GM19240 (cell line): Measurements from ENCODE around the gene SEC24B.
A peak's percentile ranks its signal among the peaks of the same experiment; 100 is the strongest.
"Not testable (repeated sequence)": the region's sequence is repeated elsewhere in the genome, so short reads cannot be mapped to it uniquely, and the experiment has no call there.

Experiments
- DNase-seq: peaks from one replicate; pipeline ENCODE4 v3.0.0; 2011; ENCODE audit warnings: low spot score; ENCODE audit not compliant: insufficient read length

SEC24B gene

GRCh38 chr4:109497511-109497910, 63.9 kb downstream of the SEC24B start:
- DNase-seq = no peak

- no peak for DNase-seq
Observed at GRCh38 chr4:109499513-109499912, 65.9 kb downstream of the SEC24B start.

DNA sequence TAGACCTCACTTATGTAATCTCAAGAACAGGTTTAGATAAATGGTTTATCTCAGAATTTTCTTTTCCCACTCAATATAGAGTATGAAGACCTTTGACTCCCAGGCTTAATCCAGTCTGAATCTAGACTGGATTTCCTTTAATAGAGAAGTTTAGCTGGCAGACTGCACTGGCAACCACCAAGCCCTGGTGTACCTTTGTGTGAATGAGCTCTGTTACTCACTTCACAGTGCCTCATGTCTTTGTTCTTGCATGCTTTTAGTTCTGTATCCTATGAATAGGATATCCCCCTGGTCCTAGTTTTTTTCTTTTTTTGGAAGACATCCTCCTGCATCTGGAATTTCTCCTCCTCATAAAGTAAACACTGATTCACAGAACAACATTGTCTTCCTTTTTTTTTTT, 73.3 kb downstream of the SEC24B start:
- DNase-seq = no peak

GRCh38 chr4:109510687-109511086, 77.1 kb downstream of the SEC24B start:
- no peak for DNase-seq

DNA sequence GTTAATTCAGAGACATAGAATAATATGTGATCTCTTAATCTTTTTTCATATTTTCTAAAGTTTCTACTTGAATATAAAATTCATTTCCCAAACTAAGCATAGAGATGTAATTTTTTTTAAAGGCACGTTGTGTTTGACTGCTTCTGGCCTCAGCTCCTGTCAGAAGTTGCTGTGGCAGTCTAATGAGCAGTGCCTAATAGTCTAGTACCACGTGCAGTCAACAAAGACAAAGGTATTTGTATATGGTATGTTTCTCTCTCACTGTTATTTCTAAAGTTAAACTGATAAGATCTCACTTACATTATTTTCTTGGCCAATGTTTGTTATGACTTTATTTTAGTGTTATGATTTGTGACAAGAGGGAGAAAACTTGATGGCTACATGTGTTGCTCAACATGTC, 77.8 kb downstream of the SEC24B start:
- DNase-seq = no peak

DNA sequence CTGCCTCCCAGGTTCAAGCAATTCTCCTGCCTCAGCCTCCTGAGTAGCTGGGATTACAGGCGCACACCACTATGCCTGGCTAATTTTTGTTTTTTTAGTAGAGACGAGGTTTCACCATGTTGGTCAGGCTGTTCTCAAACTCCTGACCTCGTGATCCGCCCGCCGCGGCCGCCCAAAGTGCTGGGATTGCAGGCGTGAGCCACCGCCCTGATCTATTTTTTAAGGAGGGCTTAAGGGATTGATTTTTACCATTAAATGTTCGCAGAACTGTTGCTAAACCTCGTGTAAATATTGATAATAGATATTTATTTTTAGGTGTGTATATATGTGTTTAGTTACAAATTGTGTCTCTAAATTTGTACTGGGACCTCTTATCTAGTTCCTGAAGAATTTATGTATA, 79.8 kb downstream of the SEC24B start:
- not testable (repeated sequence) for DNase-seq

DNA sequence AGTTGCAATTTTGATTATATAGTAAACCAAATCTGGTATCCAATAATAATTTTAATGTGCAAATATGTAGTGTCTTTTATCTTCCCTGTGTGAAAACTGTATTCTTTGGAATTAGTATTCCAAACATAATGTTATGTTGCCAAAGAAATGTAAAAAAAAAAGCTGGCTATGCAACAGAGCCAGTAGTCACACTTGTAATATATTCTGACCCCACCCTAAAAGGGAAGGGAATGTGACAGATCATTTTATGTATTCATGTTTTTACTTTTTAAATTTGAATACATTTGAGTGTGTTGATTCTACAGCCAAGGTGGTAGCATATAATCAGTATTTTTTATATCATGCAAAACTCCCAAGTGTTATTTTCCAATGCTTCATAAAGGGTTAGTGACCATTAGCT, 98.6 kb downstream of the SEC24B start:
- no peak for DNase-seq

- DNase-seq = no peak
Observed at GRCh38 chr4:109545401-109545800, 111.8 kb downstream of the SEC24B start.

DNA sequence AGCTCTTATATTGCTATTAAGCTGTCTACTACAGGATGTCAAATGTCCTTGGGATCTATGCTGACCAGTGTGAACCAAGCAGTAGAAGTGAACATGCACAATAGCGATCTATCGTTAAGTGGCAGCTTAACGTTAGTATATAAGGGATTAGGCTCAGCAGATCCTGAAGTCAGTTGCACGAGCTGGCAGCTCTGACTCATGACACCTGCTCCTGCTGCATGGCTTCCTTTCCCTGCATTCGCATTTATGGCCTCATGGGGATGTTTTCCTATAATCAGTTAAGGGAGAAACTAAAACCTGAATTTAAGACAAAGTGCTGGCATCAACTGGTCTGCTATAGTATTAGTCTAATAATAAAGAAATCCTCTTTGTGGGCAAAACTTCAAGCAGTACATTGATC, 113.8 kb downstream of the SEC24B start:
- no peak for DNase-seq

DNA sequence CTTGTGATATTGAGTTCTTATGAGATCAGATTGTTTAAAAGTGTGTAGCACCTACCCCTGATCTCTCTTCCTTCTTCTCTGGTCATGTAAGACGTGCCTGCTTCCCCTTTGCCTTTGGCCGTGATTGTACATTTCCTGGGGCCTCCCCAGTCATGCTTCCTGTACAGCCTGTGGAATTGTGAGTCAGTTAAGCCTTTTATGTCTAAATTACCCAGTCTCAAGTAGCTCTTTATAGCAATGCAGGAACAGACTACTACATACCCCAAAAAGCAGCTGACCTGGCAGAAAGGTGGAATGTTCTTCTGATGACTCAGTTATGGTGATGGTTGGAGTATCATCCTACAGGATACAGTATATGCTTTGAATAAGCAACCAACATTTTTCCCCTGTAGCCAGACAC, 115.0 kb downstream of the SEC24B start:
- no peak for DNase-seq

DNA sequence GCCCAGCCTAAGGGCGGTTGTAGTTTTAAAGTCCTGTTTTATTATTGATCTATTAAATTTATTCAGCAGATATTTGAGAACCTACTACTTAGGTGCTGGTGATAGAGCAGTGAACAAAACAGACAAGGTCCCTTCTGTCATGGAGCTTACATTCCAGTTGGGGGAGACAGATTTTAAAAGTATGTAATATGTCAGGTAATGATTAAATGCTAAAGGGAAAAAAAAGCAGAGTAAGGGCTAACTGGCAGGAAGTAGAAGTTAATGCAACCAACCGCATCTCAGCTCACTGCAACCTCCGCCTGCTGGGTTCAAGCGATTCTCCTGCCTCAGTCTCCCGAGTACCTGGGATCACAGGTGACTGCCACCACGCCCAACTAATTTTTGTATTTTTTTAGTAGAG, 118.6 kb downstream of the SEC24B start:
- no peak for DNase-seq

DNA sequence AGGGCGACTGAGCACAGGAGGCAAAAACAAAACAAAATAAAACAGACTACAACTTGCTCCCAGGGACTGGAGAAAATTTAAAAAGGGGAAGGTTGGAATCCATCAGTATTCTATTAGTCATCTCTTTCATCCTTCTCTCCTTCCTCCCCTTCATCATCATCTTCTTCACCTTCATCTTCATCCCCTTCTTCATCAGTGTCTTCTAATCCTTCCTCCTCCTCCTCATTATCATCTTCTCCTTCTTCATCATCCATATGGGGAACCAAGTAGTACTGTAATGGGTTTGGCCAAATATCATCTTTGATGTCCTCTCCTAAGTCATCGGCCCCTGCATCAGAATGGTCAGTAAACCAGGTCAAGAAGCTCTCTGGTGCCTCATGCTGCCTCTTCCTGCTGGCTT, 119.5 kb downstream of the SEC24B start:
- no peak for DNase-seq

DNA sequence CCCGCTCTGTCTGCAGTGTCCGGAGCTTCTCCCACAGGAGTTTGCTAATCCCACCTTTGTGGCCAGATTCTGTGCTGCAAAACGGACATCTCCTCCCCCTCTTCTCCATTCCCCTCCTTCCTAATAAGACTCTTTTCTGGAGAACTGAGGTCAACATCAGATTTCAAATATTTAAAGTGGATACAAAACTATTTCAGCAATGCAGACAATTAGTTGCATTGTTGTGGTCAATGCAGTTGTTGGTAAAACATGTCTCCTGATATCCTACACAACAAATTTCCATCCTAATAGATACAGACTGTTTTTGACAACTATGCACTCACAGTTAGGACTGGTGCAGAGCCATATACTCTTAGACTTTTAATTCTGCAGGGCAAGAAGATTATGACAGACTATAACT, 121.4 kb downstream of the SEC24B start:
- no peak for DNase-seq

GRCh38 chr4:109557433-109557832, 123.8 kb downstream of the SEC24B start:
- DNase-seq = no peak

DNA sequence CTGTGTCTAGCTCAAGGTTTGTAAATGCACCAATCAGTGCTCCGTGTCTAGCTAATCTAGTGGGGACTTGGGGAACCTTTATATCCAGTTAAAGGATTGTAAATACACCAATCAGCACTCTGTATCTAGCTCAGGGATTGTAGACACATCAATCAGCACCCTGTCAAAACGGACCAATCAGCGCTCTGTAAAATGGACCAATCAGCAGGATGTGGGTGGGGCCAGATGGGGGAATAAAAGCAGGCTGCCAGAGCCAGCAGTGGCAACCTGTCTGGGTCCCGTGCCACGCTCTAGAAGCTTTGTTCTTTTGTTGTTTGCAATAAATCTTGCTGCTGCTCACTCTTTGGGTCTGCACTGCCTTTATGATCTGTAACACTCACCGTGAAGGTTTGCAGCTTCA, 124.5 kb downstream of the SEC24B start:
- DNase-seq = not testable (repeated sequence)

- peak; percentile 14 for DNase-seq
Observed at GRCh38 chr4:109559625-109559982, 126.0 kb downstream of the SEC24B start.

DNA sequence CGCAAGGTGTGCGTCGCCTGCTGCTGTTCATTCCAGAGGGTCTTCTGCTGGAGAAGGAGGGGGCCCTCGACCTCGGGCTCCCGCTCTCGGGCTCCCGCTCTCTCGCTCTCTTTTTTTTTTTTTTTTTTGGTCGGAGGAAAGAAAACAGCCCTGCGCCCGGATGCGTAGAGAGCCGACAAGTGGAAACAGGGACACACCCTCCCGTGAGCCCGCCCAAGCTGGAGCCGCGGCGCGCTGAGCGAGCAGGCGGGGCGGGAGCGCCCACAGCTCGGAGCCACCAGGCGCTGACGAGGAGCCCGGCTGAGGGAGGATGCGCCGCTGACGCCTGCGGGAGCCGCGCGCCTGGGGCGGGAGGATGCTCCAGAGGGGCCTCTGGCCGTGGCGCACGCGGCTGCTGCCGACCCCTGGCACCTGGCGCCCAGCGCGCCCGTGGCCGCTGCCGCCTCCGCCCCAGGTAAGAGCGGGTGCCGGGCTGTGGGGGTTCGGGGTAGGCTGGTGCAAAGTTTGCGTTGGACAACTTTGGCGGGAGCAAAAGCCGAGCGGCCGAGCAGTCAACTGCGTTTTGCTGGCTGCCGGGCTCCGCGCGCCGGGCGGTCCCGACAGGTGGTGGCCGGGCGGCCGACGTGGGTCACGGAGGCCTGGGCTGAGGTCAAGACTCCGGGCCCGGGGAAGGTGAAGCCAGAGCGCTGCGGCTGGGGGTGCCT, 126.5 kb downstream of the SEC24B start, which contains the start of gene MCUB:
Gene MCUB, plus strand, starts transcription at position 264 of the 704 bp plus-strand sequence. Its CDS starts 92 bp downstream, at position 356.
- DNase-seq = peak; percentile 83

DNA sequence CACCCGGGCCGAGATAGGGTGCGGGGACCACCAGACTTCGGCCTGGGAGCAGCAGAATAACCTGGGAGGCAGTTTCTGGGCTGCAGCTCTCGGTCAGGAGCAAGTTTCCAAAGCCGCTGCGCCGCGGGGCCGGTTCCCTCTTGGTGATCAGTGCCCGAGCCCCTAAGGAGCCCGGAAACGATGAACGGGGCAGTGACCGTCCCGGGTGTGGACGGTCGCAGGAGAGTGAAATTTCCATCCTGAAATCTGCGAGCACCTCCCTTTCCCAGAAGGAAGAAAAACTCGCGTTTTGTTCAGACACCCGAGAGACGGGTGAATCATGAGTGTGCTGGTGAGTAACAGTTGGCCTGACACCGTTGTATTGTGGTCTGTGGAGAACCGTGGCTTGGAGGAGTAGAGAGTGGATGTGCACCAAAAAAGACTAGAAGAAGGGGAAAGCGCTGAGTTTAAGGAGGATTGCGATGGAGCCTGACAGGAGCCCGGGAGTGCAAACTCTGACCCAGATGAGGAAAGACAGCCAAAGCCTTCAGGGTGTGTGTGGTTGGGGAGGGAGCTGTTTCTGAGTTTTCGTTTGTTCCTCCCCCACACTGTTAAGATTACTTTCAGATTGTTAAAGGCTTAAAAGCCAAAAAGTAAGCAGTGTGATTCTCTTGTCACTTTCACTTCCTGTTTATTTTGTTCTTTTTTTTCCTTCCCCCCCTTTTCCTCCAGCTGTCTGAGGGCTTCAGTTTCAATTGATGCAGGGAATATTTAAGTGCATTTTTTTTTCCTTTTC, 127.3 kb downstream of the SEC24B start:
- peak; percentile 34 for DNase-seq

DNA sequence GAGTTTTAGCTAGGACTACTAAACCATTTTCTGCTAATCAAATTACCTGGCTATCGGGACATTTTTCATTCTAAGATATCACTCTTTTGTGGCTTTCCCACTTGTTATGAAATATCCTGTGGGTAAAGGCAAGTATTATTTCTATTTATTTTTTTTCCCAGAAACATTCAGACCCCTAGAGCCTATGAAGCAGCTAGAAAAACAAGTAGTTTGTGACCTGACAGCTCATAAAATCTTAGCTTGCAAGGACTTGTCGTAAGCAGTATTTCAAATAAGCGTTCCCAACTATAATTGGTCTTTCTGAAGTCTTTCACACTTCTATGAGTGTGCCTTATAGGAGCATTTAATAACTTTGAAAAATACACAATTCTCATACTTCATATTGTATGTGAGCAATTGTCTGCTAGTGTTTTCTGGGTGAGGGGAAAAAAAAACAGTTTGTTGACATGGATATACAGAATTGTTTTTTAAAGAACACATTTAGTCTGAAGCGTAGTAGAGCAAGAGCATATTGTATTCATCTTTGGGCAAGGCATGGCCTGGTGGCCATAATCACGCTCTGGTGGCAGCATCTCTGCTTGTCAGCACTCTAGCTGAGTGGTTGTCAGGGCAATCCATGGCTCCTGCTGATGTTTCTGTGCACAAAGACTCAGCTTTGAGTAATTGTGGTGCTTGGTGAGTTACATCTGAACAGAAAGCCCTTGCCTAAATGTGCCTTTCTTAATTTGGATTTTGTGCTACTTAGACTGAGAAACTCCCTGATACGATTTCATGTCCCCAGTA, 129.0 kb downstream of the SEC24B start:
- DNase-seq = no peak

DNA sequence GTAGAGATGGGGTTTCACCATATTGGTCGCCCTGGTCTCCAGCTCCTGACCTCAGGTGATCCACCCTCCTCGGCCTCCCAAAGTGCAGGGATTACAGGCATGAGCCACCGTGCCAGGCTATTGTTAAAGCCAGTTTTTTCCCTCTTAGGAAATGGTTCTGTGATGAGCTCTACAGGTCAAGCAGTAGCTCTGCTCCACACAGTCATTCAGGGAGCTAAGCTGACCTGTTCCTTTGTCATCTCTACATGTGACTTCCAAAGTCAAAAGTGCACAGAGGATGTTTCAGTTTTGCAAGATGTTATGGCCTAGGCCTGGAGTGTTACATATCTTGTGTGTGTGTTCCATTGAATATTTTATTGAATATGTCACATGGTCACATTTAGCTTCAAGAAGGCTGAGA, 137.9 kb downstream of the SEC24B start:
- DNase-seq = no peak

DNA sequence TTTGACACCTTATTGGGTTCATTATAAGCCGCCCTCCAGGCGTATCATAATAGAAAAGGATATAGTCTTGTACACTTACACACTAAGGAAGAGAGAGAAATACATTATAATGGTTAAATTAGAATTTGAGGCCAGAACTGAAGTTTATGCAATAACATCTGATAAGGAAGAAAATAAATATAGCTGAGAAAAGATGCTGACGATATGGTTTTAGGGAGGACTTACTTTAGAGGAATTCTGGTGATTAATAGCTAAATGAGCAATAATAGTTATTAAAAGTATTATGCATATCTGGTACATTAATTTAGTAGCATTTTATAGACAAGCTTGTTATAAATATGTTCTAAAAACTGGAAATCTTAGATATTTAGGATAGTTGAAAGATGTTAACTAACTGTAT, 138.5 kb downstream of the SEC24B start:
- no peak for DNase-seq

DNA sequence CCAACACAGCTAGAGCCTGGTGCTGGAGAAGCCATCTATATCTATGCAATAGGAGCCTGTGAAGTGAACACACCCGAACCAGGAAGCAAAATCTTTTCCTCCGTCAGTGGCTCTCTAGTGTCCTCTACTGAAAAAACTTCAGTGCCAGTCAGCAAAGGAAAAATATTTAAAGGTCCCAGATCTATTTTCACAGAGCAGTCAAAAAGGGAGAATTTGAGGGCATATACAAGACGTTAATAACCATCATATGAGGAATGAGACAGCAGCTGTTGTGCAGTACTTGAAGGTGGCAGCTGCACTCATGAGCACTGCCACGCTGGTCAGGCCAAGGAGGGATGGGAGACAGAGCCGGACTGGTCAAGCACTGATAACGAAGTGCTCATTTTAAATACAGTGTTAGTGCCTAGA, 140.8 kb downstream of the SEC24B start:
- DNase-seq = no peak
